ENCODE measurements around the gene FRMD1. TPM values are rescaled to one million over a fixed set of nuclear protein-coding genes. Genes with fewer than 3 reads are reported as not detected.

FRMD1 gene
- total RNA-seq, 4 donors from 2014 or later, result 35.4 to 86.4 (median 47.7) TPM

- no peaks in the 10 kb centered on the region for H3K27me3 ChIP-seq
- no peaks in the 10 kb centered on the region for H3K36me3 ChIP-seq
- no peaks in the 10 kb centered on the region for H3K4me1 ChIP-seq
- no peaks in the 10 kb centered on the region for H3K9me3 ChIP-seq
- no peak for DNase-seq
- H3K27ac ChIP-seq, result no peak overlapping the region
- WGBS, 2 donors (ENCODE audit: low coverage in 1 of 2), result 88% methylated on average over 5 of the region's 7 CpGs; no CpG with 5 or more reads in 1 of the 2 donors
- in situ Hi-C loops (cut with MboI; ENCODE audit: low pct_ligation_motif_present in 1 of 4, low pct_unique_long_range_greater_than_20kb in 1 of 4, low sequenced_read_pairs in 3 of 4), result no loop called here
- H3K4me3 ChIP-seq, result no peak overlapping the region
- no peak for TF ChIP-seq POLR2AphosphoS5 (IDR thresholded peaks at IDR 0.05)
- TF ChIP-seq POLR2A (IDR thresholded peaks at IDR 0.05), result no peak
- no peak for TF ChIP-seq CTCF (IDR thresholded peaks at IDR 0.05)
- TF ChIP-seq EP300 (IDR thresholded peaks at IDR 0.05; ENCODE audit: low read depth), result no peak
- intact Hi-C loops (cut with DNase I; ENCODE audit: low total_unique reads), result no loop called here
Observed at GRCh38 chr6:168070804-168071203, 8.2 kb downstream of the FRMD1 start.

- intact Hi-C loops (cut with DNase I; ENCODE audit: low total_unique reads), result no loop called here
- H3K4me3 ChIP-seq, result no peak overlapping the region
- H3K27ac ChIP-seq, result no peak overlapping the region
- H3K9me3 ChIP-seq, result no peaks in the 10 kb centered on the region
- WGBS, 2 donors (ENCODE audit: low coverage in 1 of 2), result 80 to 92% methylated on average over 5 to 24 of the region's 24 CpGs
- TF ChIP-seq CTCF (IDR thresholded peaks at IDR 0.05), result no peak
- no peak for TF ChIP-seq EP300 (IDR thresholded peaks at IDR 0.05; ENCODE audit: low read depth)
- TF ChIP-seq POLR2AphosphoS5 (IDR thresholded peaks at IDR 0.05), result no peak
- TF ChIP-seq POLR2A (IDR thresholded peaks at IDR 0.05), result no peak
- H3K27me3 ChIP-seq, result no peaks in the 10 kb centered on the region
- no peaks in the 10 kb centered on the region for H3K36me3 ChIP-seq
- H3K4me1 ChIP-seq, result no peaks in the 10 kb centered on the region
- no peak for DNase-seq
- in situ Hi-C loops (cut with MboI; ENCODE audit: low pct_ligation_motif_present in 1 of 4, low pct_unique_long_range_greater_than_20kb in 1 of 4, low sequenced_read_pairs in 3 of 4), result no loop called here
Observed at GRCh38 chr6:168067081-168067759, 11.8 kb downstream of the FRMD1 start.

- no peak overlapping the region for H3K4me3 ChIP-seq
- WGBS, 2 donors (ENCODE audit: low coverage in 1 of 2), result 83 to 90% methylated on average over 1 to 11 of the region's 11 CpGs
- H3K9me3 ChIP-seq, result no peaks in the 10 kb centered on the region
- intact Hi-C loops (cut with DNase I; ENCODE audit: low total_unique reads), result no loop called here
- peaks cover 0 to 12% (median 8%) of the 10 kb centered on the region in 4 donors for H3K4me1 ChIP-seq
- in situ Hi-C loops (cut with MboI; ENCODE audit: low pct_ligation_motif_present in 1 of 4, low pct_unique_long_range_greater_than_20kb in 1 of 4, low sequenced_read_pairs in 3 of 4), result no loop called here
- H3K27ac ChIP-seq, result no peak overlapping the region
- no peak for DNase-seq
- H3K36me3 ChIP-seq, result no peaks in the 10 kb centered on the region
- H3K27me3 ChIP-seq, result no peaks in the 10 kb centered on the region
- TF ChIP-seq CTCF (IDR thresholded peaks at IDR 0.05) (no peak), EP300 (IDR thresholded peaks at IDR 0.05; ENCODE audit: low read depth) (no peak), POLR2A (IDR thresholded peaks at IDR 0.05) (no peak), POLR2AphosphoS5 (IDR thresholded peaks at IDR 0.05) (no peak)
Observed at GRCh38 chr6:168064226-168064807, 14.7 kb downstream of the FRMD1 start.

- intact Hi-C loops (cut with DNase I; ENCODE audit: low total_unique reads), result no loop called here
Observed at GRCh38 chr6:168063431-168063830, 15.6 kb downstream of the FRMD1 start.

More at GRCh38 chr6:168063431-168063830, 15.6 kb downstream of the FRMD1 start:
- Histone ChIP-seq H3K9me3 (no peaks in the 10 kb centered on the region), H3K27ac (no peak overlapping the region), H3K4me1 (peaks cover 0 to 12% (median 8%) of the 10 kb centered on the region in 4 donors), H3K36me3 (no peaks in the 10 kb centered on the region), H3K27me3 (no peaks in the 10 kb centered on the region), H3K4me3 (no peak overlapping the region)
- 91% methylated on average over 13 of the region's 13 CpGs; no CpG with 5 or more reads in 1 of the 2 donors for WGBS, 2 donors (ENCODE audit: low coverage in 1 of 2)
- TF ChIP-seq CTCF (IDR thresholded peaks at IDR 0.05), result no peak
- no peak for TF ChIP-seq EP300 (IDR thresholded peaks at IDR 0.05; ENCODE audit: low read depth)
- no peak for TF ChIP-seq POLR2AphosphoS5 (IDR thresholded peaks at IDR 0.05)
- TF ChIP-seq POLR2A (IDR thresholded peaks at IDR 0.05), result no peak
- DNase-seq, result no peak
- in situ Hi-C loops (cut with MboI; ENCODE audit: low pct_ligation_motif_present in 1 of 4, low pct_unique_long_range_greater_than_20kb in 1 of 4, low sequenced_read_pairs in 3 of 4), result no loop called here

Data from transverse colon (tissue), 4 donors.